Suprapubic skin (tissue), 4 donors: ENCODE data around the gene FAF2. TPM values are rescaled to one million over a fixed set of nuclear protein-coding genes. Genes with fewer than 3 reads are reported as not detected.

ENCODE experiments used
- DNase-seq, 2 donors: peaks; one replicate each; pipeline ENCODE4 v3.0.0-alpha.2; 2019; ENCODE audit warnings: low spot score in 2 of 2
- H3K27ac ChIP-seq: fragments of 200-600 bp; sonication (generic); one replicate; pipeline ENCODE4 v1.5.1; 2019
- H3K27me3 ChIP-seq: fragments of 200-600 bp; sonication (generic); one replicate; pipeline ENCODE4 v1.5.1; 2019
- H3K36me3 ChIP-seq: fragments of 200-600 bp; sonication (generic); one replicate; pipeline ENCODE4 v1.5.1; 2019
- H3K4me1 ChIP-seq: fragments of 200-600 bp; sonication (generic); one replicate; pipeline ENCODE4 v1.5.1; 2019
- H3K4me3 ChIP-seq: fragments of 200-600 bp; sonication (generic); one replicate; pipeline ENCODE4 v1.5.1; 2019; ENCODE audit warnings: mild to moderate bottlenecking
- H3K9me3 ChIP-seq: fragments of 200-600 bp; sonication (generic); one replicate; pipeline ENCODE4 v1.5.1; 2019
- CTCF ChIP-seq, 2 donors: fragments of 200-600 bp in 1 of 2; fragments of 450-650 bp in 1 of 2; sonication (generic) in 1 of 2; IDR thresholded peaks; one replicate each; pipeline ENCODE4 v1.5.1; 2016 to 2019; ENCODE audit warnings: antibody characterized with exemption in 2 of 2, mild to moderate bottlenecking in 1 of 2, moderate library complexity in 1 of 2
- EP300 ChIP-seq: sonication (generic); formaldehyde crosslinking; IDR thresholded peaks from one replicate; pipeline ENCODE4 v1.6.1; 2017; ENCODE audit warnings: antibody characterized with exemption
- POLR2A ChIP-seq, 2 donors: fragments of 450-650 bp; IDR thresholded peaks; one replicate each; pipeline ENCODE4 v1.6.1; 2017; ENCODE audit warnings: antibody characterized with exemption in 2 of 2, mild to moderate bottlenecking in 2 of 2, moderate library complexity in 2 of 2
- POLR2AphosphoS5 ChIP-seq, 3 donors: sonication (generic); formaldehyde crosslinking; IDR thresholded peaks; one replicate each; pipeline ENCODE4 v1.6.1; 2017; ENCODE audit warnings: antibody characterized with exemption in 3 of 3
- WGBS: methylation state at CpG from one replicate; pipeline ENCODE4 v1.1.5; 2018; 5-methylcytosine and 5-hydroxymethylcytosine counted together
- total RNA-seq, 4 donors: library from RNA; depleted of rRNA; stranded (reverse); fragments of >200 nt; gene quantifications; one replicate each; pipeline ENCODE4 v1.1.0, GENCODE V29; 2016

FAF2 gene
- total RNA-seq, 4 donors from 2014 or later, result 28.8 to 41.9 (median 37.1) TPM

GRCh38 chr5:176415240-176415951 is 32.8 kb upstream of the FAF2 start:
- TF ChIP-seq POLR2AphosphoS5 (IDR thresholded peaks at IDR 0.05), result no peak
- TF ChIP-seq CTCF (IDR thresholded peaks at IDR 0.05), result no peak
- no peak for TF ChIP-seq POLR2A (IDR thresholded peaks at IDR 0.05)
- TF ChIP-seq EP300, result no peak
- H3K9me3 ChIP-seq, result no peaks in the 10 kb centered on the region
- H3K4me3 ChIP-seq, result peak overlapping the region; percentile 96
- no peaks in the 10 kb centered on the region for H3K27me3 ChIP-seq
- H3K4me1 ChIP-seq, result peaks cover 60% of the 10 kb centered on the region
- no peak for DNase-seq
- peak overlapping the region; percentile 98 for H3K27ac ChIP-seq
- 43% methylated on average over 13 of the region's 13 CpGs for WGBS
- H3K36me3 ChIP-seq, result no peaks in the 10 kb centered on the region

- Histone ChIP-seq H3K27ac (peak within 1 kb of the TSS; percentile 98), H3K36me3 (no peaks in the 10 kb centered on the region), H3K4me3 (peak within 1 kb of the TSS; percentile 96), H3K4me1 (peaks cover 51% of the 10 kb centered on the region), H3K9me3 (no peaks in the 10 kb centered on the region), H3K27me3 (no peaks in the 10 kb centered on the region)
- DNase-seq, result peak; percentile 90 to 91
- TF ChIP-seq POLR2AphosphoS5 (IDR thresholded peaks at IDR 0.05) (peak in 1 of 3 donors; percentile 15), POLR2A (IDR thresholded peaks at IDR 0.05) (peak; percentile 32 to 71), EP300 (no peak), CTCF (IDR thresholded peaks at IDR 0.05) (peak; percentile 64 to 93)
- WGBS, result 1% methylated on average over 45 of the region's 107 CpGs
Measured at GRCh38 chr5:176415952-176416924, 31.9 kb upstream of the FAF2 start, which contains the start of gene CLTB. CLTB (minus strand) TSS chr5:176416539; CDS start chr5:176416363, 176 bp downstream.

GRCh38 chr5:176416965-176417364 is 31.2 kb upstream of the FAF2 start:
- Histone ChIP-seq H3K4me3 (peak overlapping the region; percentile 96), H3K27ac (peak overlapping the region; percentile 98), H3K27me3 (no peaks in the 10 kb centered on the region), H3K36me3 (no peaks in the 10 kb centered on the region), H3K4me1 (peaks cover 45% of the 10 kb centered on the region), H3K9me3 (no peaks in the 10 kb centered on the region)
- WGBS, result 66% methylated on average over 9 of the region's 11 CpGs
- no peak for DNase-seq
- TF ChIP-seq CTCF (IDR thresholded peaks at IDR 0.05), result no peak

GRCh38 chr5:176418251-176418650 is 29.9 kb upstream of the FAF2 start:
- Histone ChIP-seq H3K4me1 (peaks cover 32% of the 10 kb centered on the region), H3K4me3 (no peak overlapping the region), H3K27ac (no peak overlapping the region), H3K27me3 (no peaks in the 10 kb centered on the region), H3K36me3 (no peaks in the 10 kb centered on the region), H3K9me3 (no peaks in the 10 kb centered on the region)
- TF ChIP-seq POLR2A (IDR thresholded peaks at IDR 0.05) (no peak), EP300 (no peak), CTCF (IDR thresholded peaks at IDR 0.05) (no peak), POLR2AphosphoS5 (IDR thresholded peaks at IDR 0.05) (no peak)
- 91% methylated on average over 9 of the region's 9 CpGs for WGBS
- no peak for DNase-seq

- no peak overlapping the region for H3K27ac ChIP-seq
- H3K36me3 ChIP-seq, result no peaks in the 10 kb centered on the region
- H3K4me1 ChIP-seq, result peaks cover 14% of the 10 kb centered on the region
- H3K4me3 ChIP-seq, result no peak overlapping the region
- 89% methylated on average over 5 of the region's 5 CpGs for WGBS
- no peak for DNase-seq
- TF ChIP-seq EP300, result no peak
- no peak for TF ChIP-seq CTCF (IDR thresholded peaks at IDR 0.05)
- TF ChIP-seq POLR2A (IDR thresholded peaks at IDR 0.05), result no peak
- no peak for TF ChIP-seq POLR2AphosphoS5 (IDR thresholded peaks at IDR 0.05)
- H3K9me3 ChIP-seq, result no peaks in the 10 kb centered on the region
- no peaks in the 10 kb centered on the region for H3K27me3 ChIP-seq
Measured at GRCh38 chr5:176420086-176420485, 28.1 kb upstream of the FAF2 start.
